ENCODE data around the gene PTH2R. TPM values are rescaled to one million over a fixed set of nuclear protein-coding genes. Genes with fewer than 3 reads are reported as not detected.

The PTH2R gene
- total and polyA plus RNA-seq, 2 of the 4 experiments (the other 2 are of a cell fraction): under 0.01 TPM; not detected in 1

DNA sequence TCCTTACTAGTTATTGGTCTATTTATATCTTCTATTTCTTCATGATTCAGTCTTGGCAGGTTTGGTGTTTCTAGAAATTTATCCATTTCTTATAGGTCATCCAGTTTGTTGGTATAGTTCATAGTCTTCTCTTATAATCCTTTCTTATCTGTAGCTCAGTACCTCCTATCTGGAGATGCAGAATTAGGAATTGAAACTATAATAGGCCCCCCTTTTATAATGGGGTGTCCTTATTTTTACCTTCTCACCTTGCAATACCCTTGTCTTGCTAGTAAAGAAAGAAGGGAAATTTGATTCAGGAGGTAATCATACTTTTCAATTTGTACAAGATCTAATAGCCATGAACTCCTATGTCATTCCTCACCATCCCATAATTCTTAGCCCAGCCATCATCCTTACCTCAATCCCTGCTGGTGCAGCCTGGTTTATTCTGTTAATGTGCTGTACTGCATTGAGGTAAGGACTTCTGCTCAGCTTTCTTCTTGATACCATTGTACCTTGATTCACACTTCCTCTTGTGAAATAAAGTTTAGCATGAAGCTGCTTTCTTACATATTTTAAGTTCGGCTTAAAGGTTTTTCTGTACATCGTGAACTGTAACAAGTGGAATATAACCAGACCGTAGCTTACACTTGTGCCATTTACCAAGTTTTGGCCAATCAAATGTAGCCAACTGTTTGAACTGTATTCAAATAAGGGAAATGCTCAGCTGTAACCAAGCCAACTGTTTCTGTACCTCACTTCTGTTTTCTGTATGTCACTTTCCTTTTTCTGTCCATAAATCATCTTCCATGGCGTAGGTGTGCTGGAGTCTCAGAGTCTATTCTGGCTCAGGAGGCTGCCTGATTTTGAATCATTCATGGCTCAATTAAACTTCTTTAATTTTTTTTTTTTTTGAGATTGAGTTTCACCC lies 40.1 kb upstream of the PTH2R start:
- H3K27me3 ChIP-seq (ENCODE audit: control insufficient read depth, insufficient read depth, low read length): no peaks in the 10 kb centered on the region
- H3K56ac ChIP-seq (ENCODE audit: extremely low read depth, insufficient read depth, low read length): no peak overlapping the region
- no peak overlapping the region for H3K4me2 ChIP-seq (ENCODE audit: low read depth, low read length)
- CTCF ChIA-PET: no interaction called here
- DNase-seq (no peak), ATAC-seq (ENCODE audit: low read depth) (no peak)
- H3K14ac ChIP-seq (replicated peaks; ENCODE audit: low read depth, low read length): no peak overlapping the region
- no peak overlapping the region for H3K4me3 ChIP-seq (ENCODE audit: insufficient read depth, low read depth, low read length)
- dilution Hi-C loops (cut with HindIII; ENCODE audit: low sequenced_read_pairs, unreplicated experiment): no loop called here
- no peak overlapping the region for H3K4ac ChIP-seq (ENCODE audit: low read depth, low read length)
- H4K91ac ChIP-seq (ENCODE audit: insufficient read depth, low read depth, low read length): no peak overlapping the region
- no peaks in the 10 kb centered on the region for H4K20me1 ChIP-seq (ENCODE audit: insufficient read depth, low read length)
- no peak overlapping the region for H3K9ac ChIP-seq (ENCODE audit: low read depth, low read length)
- H2BK20ac ChIP-seq (ENCODE audit: low read depth, low read length): no peak overlapping the region
- H2AK9ac ChIP-seq (replicated peaks; ENCODE audit: low read depth, low read length, poor library complexity): no peak overlapping the region
- WGBS, 2 experiments (ENCODE audit: extremely low coverage in 2 of 2, insufficient read length in 1 of 2): no CpG with 5 or more reads among the region's 4 CpGs
- no peak overlapping the region for H2AK5ac ChIP-seq (ENCODE audit: low read depth, low read length)
- TF ChIP-seq, protein P1, sequence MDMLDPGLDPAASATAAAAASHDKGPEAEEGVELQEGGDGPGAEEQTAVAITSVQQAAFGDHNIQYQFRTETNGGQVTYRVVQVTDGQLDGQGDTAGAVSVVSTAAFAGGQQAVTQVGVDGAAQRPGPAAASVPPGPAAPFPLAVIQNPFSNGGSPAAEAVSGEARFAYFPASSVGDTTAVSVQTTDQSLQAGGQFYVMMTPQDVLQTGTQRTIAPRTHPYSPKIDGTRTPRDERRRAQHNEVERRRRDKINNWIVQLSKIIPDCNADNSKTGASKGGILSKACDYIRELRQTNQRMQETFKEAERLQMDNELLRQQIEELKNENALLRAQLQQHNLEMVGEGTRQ (IDR thresholded peaks at IDR 0.05; ENCODE audit: low read depth, low read length): no peak
- TF ChIP-seq CHD1 (IDR thresholded peaks at IDR 0.05; ENCODE audit: low read depth, low read length) (no peak), POLR2A (IDR thresholded peaks at IDR 0.05; ENCODE audit: low read depth, low read length) (no peak), RFX5 (IDR thresholded peaks at IDR 0.05; ENCODE audit: low read depth, low read length) (no peak)
- no peak overlapping the region for H3K23ac ChIP-seq (ENCODE audit: low read depth, low read length)
- H4K8ac ChIP-seq (ENCODE audit: low read depth in 2 of 2, low read length in 2 of 2): no peak overlapping the region
- H2BK120ac ChIP-seq (ENCODE audit: low read depth, low read length): no peak overlapping the region
- POLR2A ChIA-PET (ENCODE audit: unreplicated experiment): no interaction called here
- no peaks in the 10 kb centered on the region for H3K9me1 ChIP-seq (ENCODE audit: insufficient read depth, low read length)
- H2BK15ac ChIP-seq (ENCODE audit: low read depth, low read length): no peak overlapping the region
- no peak overlapping the region for H2AFZ ChIP-seq (replicated peaks; ENCODE audit: low read length, poor library complexity)
- in situ Hi-C loops (cut with MboI; ENCODE audit: low sequenced_read_pairs): no loop called here
- no peaks in the 10 kb centered on the region for H3K36me3 ChIP-seq (ENCODE audit: control insufficient read depth, insufficient read depth, low read length)
- H3K18ac ChIP-seq (ENCODE audit: low read depth, low read length): no peak overlapping the region
- H4K5ac ChIP-seq (ENCODE audit: low read depth, low read length): no peak overlapping the region
- BruUV-seq (replicated peaks): no TSS peak
- no peaks in the 10 kb centered on the region for H3K79me1 ChIP-seq (ENCODE audit: low read depth in 1 of 2, low read length in 2 of 2)
- intact Hi-C loops (cut with micrococcal nuclease): no loop called here
- H3K4me1 ChIP-seq (ENCODE audit: control insufficient read depth, insufficient read depth, low read length): peaks cover 2% of the 10 kb centered on the region; the same call in 1 of the 2 replicates
- H3K9me3 ChIP-seq (ENCODE audit: control insufficient read depth, insufficient read depth, low read length): no peaks in the 10 kb centered on the region
- no peak overlapping the region for H2BK5ac ChIP-seq (ENCODE audit: low read depth, low read length, poor library complexity, severe bottlenecking)
- H3K27ac ChIP-seq (ENCODE audit: insufficient read depth, low read length): no peak overlapping the region

Data from IMR-90 (cell line).